GM12873 (cell line): ENCODE measurements around the gene ARF1.
A peak's percentile ranks its signal among the peaks of the same experiment; 100 is the strongest.

Source experiments
- CTCF ChIP-seq: IDR thresholded peaks from 2 replicates; pipeline ENCODE4 v1.5.1; 2012; ENCODE audit warnings: low read depth, mild to moderate bottlenecking, moderate library complexity, low read length, control low read depth; ENCODE audit not compliant: insufficient read depth; ENCODE audit errors: missing control alignments

The ARF1 gene

GRCh38 chr1:228098323-228098931, 15.9 kb downstream of the ARF1 start:
- no peak for TF ChIP-seq CTCF

- TF ChIP-seq CTCF = no peak
Measured at GRCh38 chr1:228099331-228099732, 16.8 kb downstream of the ARF1 start.

- no peak for TF ChIP-seq CTCF
Measured at GRCh38 chr1:228100822-228101613, 18.5 kb downstream of the ARF1 start.

GRCh38 chr1:228101614-228101993, 19.1 kb downstream of the ARF1 start:
- TF ChIP-seq CTCF = no peak

GRCh38 chr1:228101994-228102790, 19.7 kb downstream of the ARF1 start:
- peak; percentile 40 for TF ChIP-seq CTCF

GRCh38 chr1:228102791-228103620, 20.5 kb downstream of the ARF1 start, which contains the start of gene C1orf35:
C1orf35 (minus strand) TSS chr1:228103325; CDS start chr1:228103227, 98 bp downstream.
- TF ChIP-seq CTCF = no peak
